Activated naive CD4-positive, alpha-beta T cell treated with anti-CD3 and anti-CD28 coated beads, Interleukin-2, amount 50 U/mL, for 24 hours (primary cell): ENCODE results near the gene CMTM2.
"Not testable (repeated sequence)": the region's sequence is repeated elsewhere in the genome, so short reads cannot be mapped to it uniquely, and the experiment has no call there.

Experiments used
- H3K27ac Mint-ChIP-seq: one replicate; pipeline ENCODE4 v1.8.0; 2021; ENCODE audit warnings: mild to moderate bottlenecking, mixed read lengths
- H3K27me3 Mint-ChIP-seq: one replicate; pipeline ENCODE4 v1.8.0; 2021; ENCODE audit warnings: mixed read lengths
- H3K36me3 Mint-ChIP-seq: one replicate; pipeline ENCODE4 v1.8.0; 2021; ENCODE audit warnings: mixed read lengths
- H3K4me1 Mint-ChIP-seq: one replicate; pipeline ENCODE4 v1.8.0; 2021; ENCODE audit warnings: mixed read lengths
- H3K4me3 Mint-ChIP-seq: one replicate; pipeline ENCODE4 v1.8.0; 2021; ENCODE audit warnings: mild to moderate bottlenecking, mixed read lengths
- H3K9me3 Mint-ChIP-seq: one replicate; pipeline ENCODE4 v1.8.0; 2021; ENCODE audit warnings: mixed read lengths

Gene CMTM2

DNA sequence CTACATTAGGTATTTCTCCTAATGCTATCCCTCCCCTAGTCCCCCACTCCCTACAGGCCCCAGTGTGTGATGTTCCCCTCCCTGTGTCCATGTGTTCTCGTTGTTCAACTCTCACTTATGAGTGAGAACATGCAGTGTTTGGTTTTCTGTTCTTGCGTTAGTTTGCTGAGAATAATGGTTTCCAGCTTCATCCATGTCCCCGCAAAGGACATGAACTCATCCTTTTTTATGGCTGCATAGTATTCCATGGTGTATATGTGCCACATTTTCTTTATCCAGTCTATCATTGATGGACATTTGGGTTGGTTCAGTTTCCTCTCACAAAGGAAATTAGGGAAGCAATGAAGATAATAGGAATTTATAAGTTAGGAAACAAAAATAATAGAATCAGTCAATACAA, 12.0 kb upstream of the CMTM2 start:
- H3K27me3 Mint-ChIP-seq, H3K27ac Mint-ChIP-seq, H3K4me3 Mint-ChIP-seq, H3K9me3 Mint-ChIP-seq, H3K36me3 Mint-ChIP-seq: not testable (repeated sequence)
- peaks cover 30% of the 10 kb centered on the region for H3K4me1 Mint-ChIP-seq

DNA sequence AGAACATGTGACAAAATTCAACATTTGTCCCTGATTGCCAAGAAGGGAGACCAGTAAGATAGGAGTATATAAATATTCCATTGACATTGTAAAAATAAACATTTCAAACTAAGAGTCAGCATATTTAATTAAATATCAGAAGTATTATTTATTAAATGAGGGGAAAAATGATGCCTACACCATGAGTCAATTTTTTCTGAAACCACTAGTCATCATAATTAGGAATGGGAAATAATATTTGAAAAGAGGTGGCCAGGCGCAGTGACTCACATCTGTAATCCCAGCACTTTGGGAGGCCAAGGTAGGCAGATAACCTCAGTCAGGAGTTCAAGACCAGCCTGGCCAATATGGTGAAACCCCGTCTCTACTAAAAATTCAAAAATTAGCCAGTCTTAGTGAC, 10.9 kb upstream of the CMTM2 start:
- H3K27me3 Mint-ChIP-seq: no peaks in the 10 kb centered on the region
- H3K4me3 Mint-ChIP-seq: no peak overlapping the region
- H3K27ac Mint-ChIP-seq: no peak overlapping the region

DNA sequence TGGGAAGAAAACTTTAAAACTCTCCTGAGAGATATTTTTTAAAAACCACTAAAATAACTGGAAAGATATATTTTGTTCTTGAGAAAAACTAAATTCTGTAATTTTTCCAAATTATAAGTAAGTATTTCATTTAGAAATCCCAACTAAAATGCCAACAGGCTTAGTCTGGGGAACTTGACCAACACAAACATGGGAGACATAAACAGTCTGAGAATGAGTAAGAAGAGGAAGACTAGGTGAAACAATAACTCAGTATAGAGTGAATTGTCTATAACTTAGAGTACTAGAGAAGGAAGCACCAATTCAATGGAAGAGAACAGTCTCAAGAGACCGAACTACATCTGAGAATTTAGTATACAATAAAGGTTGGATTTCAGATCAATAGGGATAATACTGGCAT, 10.1 kb upstream of the CMTM2 start:
- no peaks in the 10 kb centered on the region for H3K27me3 Mint-ChIP-seq
- peaks cover 14% of the 10 kb centered on the region for H3K4me1 Mint-ChIP-seq
- peaks cover 3% of the 10 kb centered on the region for H3K9me3 Mint-ChIP-seq
- peaks cover 9% of the 10 kb centered on the region for H3K36me3 Mint-ChIP-seq
- H3K27ac Mint-ChIP-seq: no peak overlapping the region
- H3K4me3 Mint-ChIP-seq: no peak overlapping the region

More for the DNA sequence above, 10.9 kb upstream of the CMTM2 start:
- peaks cover 9% of the 10 kb centered on the region for H3K36me3 Mint-ChIP-seq
- H3K4me1 Mint-ChIP-seq: peaks cover 20% of the 10 kb centered on the region
- H3K9me3 Mint-ChIP-seq: peaks cover 3% of the 10 kb centered on the region

DNA sequence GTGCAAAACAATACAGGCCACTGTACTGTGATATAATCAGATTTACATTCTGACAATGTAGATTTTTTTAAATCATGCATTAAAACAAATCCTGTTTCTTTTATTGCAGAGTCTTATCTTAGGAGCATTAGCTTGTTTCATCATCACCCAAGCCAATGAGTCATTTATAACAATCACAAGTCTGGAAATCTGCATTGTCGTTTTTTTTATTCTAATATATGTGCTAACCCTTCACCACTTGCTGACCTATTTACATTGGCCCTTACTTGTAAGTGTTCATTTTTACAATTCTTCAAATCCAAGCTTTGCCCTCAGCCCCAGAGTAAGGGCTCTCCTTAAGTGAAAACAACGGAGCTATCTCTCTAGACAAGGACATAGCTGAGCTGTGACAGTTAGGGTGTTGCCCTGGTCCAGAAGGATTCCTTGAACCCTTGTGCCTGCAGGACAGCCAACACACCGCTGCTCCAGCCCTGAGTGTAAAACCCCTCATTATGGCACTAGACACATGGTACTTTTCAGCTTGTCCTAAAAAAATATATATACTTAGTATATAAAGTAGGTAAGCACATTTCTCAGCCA, 9.3 kb upstream of the CMTM2 start:
- peaks cover 3% of the 10 kb centered on the region for H3K9me3 Mint-ChIP-seq
- no peak overlapping the region for H3K27ac Mint-ChIP-seq
- H3K36me3 Mint-ChIP-seq: peaks cover 9% of the 10 kb centered on the region
- H3K27me3 Mint-ChIP-seq: no peaks in the 10 kb centered on the region
- H3K4me3 Mint-ChIP-seq: no peak overlapping the region
- peaks cover 10% of the 10 kb centered on the region for H3K4me1 Mint-ChIP-seq

DNA sequence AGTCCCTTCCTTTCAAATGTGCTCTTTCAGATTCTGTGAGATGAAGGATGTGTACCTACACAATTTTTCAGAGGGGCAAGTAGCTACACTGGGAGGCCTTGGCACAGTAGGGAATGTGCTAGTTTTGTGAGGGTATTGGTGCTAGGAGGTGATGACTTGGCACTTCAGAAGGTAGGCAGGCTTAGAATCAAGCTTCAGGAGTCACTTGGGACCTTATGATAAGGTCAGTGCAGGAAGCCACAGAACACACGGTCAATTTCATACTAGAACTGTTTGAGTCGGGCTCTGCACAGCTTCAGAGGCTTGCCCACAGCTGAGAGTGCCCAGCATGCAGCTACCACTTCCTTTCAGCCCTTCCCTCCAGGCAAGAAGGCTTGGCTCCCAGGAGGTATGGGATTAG, 6.9 kb upstream of the CMTM2 start:
- Mint-ChIP-seq H3K9me3 (peaks cover 2% of the 10 kb centered on the region), H3K27ac (no peak overlapping the region), H3K36me3 (peaks cover 4% of the 10 kb centered on the region), H3K4me3 (no peak overlapping the region), H3K4me1 (peaks cover 9% of the 10 kb centered on the region), H3K27me3 (no peaks in the 10 kb centered on the region)

DNA sequence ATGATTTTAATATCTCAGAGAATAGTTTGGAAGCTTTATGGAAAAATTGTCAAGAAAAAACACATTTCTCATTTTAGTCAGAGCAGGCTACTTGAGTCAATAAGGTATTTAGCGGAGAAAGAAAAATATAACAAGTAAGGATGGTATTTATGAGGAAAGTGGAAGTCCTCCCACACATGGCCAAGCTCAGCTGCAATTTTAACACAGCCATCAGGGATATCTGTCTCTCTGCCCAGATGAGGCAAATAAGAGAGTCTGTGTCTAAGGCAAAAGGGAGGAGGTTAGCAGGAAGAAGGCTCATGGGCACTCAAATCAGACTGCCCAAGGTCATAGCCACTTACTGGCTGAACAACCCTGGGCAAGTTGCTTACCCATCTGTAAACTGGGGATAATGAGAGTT, 5.2 kb upstream of the CMTM2 start:
- Mint-ChIP-seq H3K27me3 (peaks cover 3% of the 10 kb centered on the region), H3K36me3 (no peaks in the 10 kb centered on the region)

DNA sequence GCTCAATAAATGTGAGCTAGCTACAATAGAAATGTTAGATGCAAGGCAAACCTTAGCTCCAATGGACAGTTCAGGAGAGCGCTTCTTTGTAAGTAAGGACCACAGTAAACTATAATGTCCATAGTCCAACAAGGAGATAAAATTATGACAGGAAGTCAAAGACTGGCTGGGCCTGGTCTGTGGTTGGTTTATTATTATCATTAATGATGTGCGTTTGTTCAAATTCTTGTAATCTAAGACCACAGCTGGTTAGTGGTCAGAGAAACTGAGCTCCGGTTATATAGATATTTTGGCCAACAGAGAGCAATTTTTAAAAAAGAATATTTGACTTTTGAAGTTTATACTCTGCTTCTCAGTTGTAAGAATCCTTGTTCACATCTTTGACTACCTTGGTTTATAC, 4.7 kb upstream of the CMTM2 start:
- Mint-ChIP-seq H3K9me3 (no peaks in the 10 kb centered on the region), H3K27ac (no peak overlapping the region), H3K36me3 (no peaks in the 10 kb centered on the region), H3K27me3 (peaks cover 5% of the 10 kb centered on the region), H3K4me3 (no peak overlapping the region), H3K4me1 (peaks cover 7% of the 10 kb centered on the region)

More for the DNA sequence above, 5.2 kb upstream of the CMTM2 start:
- Mint-ChIP-seq H3K27ac (no peak overlapping the region), H3K4me1 (peaks cover 4% of the 10 kb centered on the region), H3K9me3 (no peaks in the 10 kb centered on the region), H3K4me3 (no peak overlapping the region)

DNA sequence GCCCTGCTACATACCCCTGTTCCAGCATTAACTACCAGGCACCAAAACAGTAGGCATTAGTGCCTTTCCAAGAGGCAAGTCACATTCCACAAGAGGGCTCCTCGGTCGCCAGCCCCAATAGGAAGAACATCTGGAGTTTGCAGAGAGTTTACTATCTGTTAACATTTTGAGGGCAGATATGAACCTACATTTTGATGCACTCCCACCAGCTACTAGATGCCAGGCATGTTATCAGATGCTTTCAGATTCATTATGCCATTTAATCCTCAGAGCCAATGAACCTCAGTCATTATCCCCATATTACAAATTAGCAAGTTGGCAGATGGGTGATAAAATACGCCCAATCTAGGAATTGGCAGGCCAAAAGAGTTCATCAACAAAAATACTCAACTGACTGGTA, 4.2 kb upstream of the CMTM2 start:
- no peaks in the 10 kb centered on the region for H3K9me3 Mint-ChIP-seq
- H3K27me3 Mint-ChIP-seq: peaks cover 8% of the 10 kb centered on the region
- H3K36me3 Mint-ChIP-seq: no peaks in the 10 kb centered on the region
- H3K4me1 Mint-ChIP-seq: peaks cover 8% of the 10 kb centered on the region
- no peak overlapping the region for H3K4me3 Mint-ChIP-seq
- no peak overlapping the region for H3K27ac Mint-ChIP-seq

DNA sequence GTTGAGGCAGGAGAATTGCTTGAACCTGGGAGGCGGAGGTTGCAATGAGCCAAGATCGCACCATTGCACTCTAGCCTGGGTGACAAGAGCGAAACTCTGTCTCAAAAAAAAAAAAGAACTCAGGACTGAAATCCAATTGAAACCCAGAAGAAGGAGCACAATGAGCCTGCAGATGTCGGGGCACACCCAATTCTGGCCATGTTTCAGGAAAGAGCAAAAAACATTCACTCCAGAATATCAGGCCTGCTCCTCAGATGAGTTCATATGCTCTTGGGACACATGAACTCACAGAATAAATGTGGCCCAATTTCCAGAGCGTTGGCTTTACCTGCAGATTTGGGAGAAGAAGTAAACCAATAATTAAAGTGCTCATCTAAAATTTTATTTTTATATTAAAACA, 3.0 kb upstream of the CMTM2 start:
- Mint-ChIP-seq H3K4me3 (no peak overlapping the region), H3K4me1 (peaks cover 8% of the 10 kb centered on the region), H3K9me3 (no peaks in the 10 kb centered on the region), H3K36me3 (no peaks in the 10 kb centered on the region), H3K27me3 (peaks cover 8% of the 10 kb centered on the region), H3K27ac (no peak overlapping the region)

DNA sequence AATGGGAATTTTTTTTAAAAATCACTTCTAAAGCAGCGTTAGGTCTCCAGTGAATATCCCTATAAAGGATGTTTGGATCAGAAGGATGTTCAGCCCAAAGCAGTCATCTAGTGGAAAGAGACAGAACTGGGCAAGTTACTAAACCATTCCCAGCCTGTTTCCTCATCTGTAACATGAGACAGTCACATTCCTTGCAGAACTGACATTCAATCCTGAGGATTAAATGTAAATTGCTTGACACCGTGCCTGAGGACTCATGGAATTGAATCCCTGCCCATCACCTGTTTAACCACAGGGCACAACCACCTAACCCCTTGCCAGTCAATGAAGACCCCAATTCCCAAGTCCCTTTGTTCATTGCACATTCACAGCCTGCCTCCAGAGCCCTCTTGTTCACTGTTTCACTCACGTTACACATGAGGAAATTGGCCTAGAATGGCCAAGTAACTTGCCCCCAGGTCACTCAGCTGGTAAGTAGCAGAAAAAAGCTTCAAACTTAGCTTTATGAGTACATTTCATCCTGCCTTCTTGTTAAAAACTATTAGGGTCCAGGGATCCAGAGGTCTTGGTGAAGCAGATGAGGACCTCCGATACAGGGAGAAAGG, 1.4 kb downstream of the CMTM2 start:
- H3K4me3 Mint-ChIP-seq: no peak overlapping the region
- H3K27me3 Mint-ChIP-seq: peaks cover 8% of the 10 kb centered on the region
- H3K27ac Mint-ChIP-seq: no peak overlapping the region
- no peaks in the 10 kb centered on the region for H3K36me3 Mint-ChIP-seq
- H3K9me3 Mint-ChIP-seq: no peaks in the 10 kb centered on the region
- peaks cover 8% of the 10 kb centered on the region for H3K4me1 Mint-ChIP-seq

DNA sequence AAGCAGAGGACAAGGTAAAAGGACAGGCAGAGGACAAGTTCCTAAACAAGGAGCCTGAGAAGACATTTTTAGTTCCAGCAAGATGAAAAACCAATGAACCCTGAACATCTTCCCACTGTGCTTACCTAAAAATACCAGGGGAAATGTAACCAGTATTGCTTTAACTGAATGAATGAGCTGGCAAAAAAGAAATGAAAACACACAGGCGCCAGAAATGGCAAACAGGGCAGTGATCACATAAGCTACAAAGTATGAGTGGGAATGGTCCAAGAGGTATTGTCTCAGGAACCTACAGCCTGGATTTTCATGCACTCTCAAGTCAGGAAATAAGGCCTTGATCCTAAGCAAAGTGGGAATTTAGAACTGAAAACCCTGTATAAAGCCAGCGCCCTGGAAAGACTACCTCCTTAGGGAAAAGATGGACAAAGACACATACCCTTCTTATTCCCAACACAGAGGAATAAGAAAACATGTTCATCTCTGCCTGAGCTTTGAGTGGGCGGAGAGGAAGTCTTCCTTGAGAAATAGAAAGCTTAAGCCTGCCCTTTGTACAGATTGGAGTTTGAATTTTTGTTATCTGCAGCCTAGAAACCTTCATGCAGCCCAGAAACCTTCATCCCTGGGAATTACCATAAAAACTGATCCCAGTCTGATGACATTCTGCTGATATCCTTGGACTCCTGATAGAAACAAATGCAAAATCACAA, 2.1 kb downstream of the CMTM2 start:
- Mint-ChIP-seq H3K4me1 (peaks cover 8% of the 10 kb centered on the region), H3K4me3 (no peak overlapping the region), H3K9me3 (no peaks in the 10 kb centered on the region), H3K27ac (peak overlapping the region; percentile 35), H3K36me3 (no peaks in the 10 kb centered on the region), H3K27me3 (peaks cover 8% of the 10 kb centered on the region)

DNA sequence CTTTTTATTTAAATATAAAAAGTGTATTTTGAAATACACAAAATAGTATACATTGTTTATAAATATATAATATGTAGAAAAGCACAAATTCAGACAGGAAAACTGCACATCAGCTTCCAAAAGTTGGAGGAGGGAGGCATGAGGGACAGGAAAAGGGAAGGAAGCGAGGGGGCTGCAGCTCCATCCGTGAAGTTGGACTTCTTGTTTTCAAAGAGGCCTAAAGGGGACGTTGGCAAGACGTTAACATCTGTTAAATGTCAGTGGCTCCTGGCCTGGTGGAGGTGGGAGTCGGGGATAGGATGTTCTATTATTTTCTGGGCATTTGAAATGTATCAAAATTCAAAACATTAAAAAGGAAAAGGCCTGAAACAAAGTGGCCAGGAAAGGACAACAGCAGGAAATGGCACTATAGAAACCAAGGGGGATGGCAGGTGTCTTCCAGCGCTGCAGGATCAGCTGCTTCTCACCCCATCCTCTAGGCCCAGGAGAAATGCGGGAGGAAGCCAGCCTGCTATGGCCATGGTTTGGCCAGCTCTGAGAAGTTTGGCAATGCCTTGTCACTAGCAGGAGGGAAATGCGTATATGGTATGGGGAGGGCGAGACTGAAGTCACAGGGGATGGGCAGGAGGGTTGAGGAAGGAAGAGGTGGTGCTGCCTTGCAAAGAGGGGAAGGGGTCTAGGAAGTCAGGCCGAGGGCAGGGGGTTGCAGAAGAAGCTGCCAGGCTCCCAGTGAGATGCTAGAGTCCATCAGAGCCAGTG, 6.4 kb downstream of the CMTM2 start:
- no peaks in the 10 kb centered on the region for H3K27me3 Mint-ChIP-seq
- no peaks in the 10 kb centered on the region for H3K36me3 Mint-ChIP-seq
- H3K4me3 Mint-ChIP-seq: no peak overlapping the region
- H3K9me3 Mint-ChIP-seq: no peaks in the 10 kb centered on the region
- H3K27ac Mint-ChIP-seq: no peak overlapping the region
- H3K4me1 Mint-ChIP-seq: peaks cover 28% of the 10 kb centered on the region

DNA sequence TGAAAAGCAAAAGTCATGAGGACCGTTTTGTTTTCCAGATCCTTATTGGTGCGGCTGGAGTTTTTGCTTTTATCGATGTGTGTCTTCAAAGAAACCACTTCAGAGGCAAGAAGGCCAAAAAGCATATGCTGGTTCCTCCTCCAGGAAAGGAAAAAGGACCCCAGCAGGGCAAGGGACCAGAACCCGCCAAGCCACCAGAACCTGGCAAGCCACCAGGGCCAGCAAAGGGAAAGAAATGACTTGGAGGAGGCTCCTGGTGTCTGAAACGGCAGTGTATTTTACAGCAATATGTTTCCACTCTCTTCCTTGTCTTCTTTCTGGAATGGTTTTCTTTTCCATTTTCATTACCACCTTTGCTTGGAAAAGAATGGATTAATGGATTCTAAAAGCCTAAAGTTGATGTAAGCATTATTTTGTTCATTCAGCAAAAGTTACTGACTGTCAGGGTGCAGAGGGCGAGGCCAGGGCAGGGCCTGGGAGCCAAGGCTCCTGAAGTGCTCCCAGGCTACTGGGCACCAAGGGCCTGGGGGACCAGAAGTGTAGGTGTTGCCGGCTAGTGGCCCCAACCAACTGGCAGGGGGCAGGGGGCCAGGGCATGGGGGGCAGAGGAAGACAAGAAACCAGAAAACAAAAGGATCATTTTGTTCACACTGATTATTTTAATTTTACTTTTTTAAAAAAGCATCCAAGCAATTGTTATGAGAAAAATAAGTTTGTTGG, 8.8 kb downstream of the CMTM2 start:
- peaks cover 30% of the 10 kb centered on the region for H3K4me1 Mint-ChIP-seq
- H3K27ac Mint-ChIP-seq: peak overlapping the region; percentile 84
- H3K27me3 Mint-ChIP-seq: no peaks in the 10 kb centered on the region
- H3K36me3 Mint-ChIP-seq: no peaks in the 10 kb centered on the region
- H3K9me3 Mint-ChIP-seq: no peaks in the 10 kb centered on the region
- H3K4me3 Mint-ChIP-seq: no peak overlapping the region

DNA sequence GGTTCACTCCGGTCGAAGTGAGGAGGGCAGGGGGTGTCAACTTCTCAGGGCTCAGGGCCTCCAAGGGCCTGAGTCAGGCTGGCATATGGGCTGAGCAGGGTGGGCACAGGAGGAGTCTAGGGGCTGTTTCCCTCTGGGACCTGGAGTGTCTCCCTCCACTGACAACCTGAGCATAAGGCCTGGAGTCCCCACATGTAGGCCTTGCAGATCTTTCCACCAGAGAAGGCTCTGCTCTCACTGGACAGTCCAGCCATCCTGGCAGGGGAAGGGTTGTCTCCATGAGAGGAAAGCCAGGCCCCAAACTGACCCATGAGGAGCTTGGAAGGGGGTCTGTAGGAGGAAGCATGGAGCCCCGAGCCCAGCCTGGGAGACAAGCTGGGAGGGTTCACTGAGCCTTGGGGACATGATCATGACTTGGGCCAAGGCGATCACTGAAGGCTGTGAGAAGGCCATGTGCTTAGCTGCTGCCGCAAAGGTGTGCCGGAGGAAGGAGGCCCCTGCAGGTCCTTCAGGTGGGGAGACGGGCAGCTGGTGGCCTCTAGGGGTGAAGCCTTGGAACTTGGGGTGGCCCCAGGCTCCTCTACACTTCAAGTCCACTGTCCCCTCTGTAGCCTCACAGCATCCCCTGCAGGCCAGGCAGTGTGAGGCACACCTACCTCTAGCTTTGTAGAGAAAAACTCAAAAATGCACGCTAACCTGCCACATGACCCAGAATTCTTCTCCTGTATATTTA, 9.9 kb downstream of the CMTM2 start:
- Mint-ChIP-seq H3K9me3 (no peaks in the 10 kb centered on the region), H3K36me3 (no peaks in the 10 kb centered on the region), H3K27ac (peak overlapping the region; percentile 49), H3K27me3 (no peaks in the 10 kb centered on the region), H3K4me1 (peaks cover 30% of the 10 kb centered on the region), H3K4me3 (peak overlapping the region; percentile 78)

DNA sequence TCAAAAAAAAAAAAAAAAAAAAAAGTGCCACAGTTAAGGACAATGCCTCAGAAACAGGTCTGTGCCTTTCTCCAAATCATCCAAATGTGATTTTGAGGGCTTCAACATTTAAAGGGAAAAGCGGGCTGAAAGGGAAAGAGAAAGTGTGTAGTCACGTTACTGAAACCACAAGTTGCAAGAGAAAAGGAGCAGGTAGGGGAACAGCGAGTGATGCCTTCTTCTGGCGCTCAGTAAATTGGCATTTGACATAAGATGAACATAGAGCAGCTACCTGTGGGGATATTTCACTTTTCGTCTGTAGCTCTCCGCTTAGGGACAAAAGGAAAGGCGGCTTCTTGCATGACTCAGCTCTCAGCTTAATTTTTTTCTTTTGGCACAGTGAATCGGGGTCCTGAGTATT, 11.1 kb downstream of the CMTM2 start:
- Mint-ChIP-seq H3K4me1 (peaks cover 30% of the 10 kb centered on the region), H3K9me3 (no peaks in the 10 kb centered on the region), H3K27me3 (no peaks in the 10 kb centered on the region), H3K27ac (peak overlapping the region; percentile 31), H3K36me3 (no peaks in the 10 kb centered on the region), H3K4me3 (peak overlapping the region; percentile 78)
